HEK293 (cell line): ENCODE data around the gene TBC1D14.

Source experiments
- CTCF ChIA-PET: fragments of 350-600 bp; formaldehyde crosslinking; extraction: SDS; loops from one replicate; lab custom pipeline; 2021; ENCODE audit warnings: antibody characterized with exemption; lab: Yijun Ruan, JAX
- POLR2A ChIA-PET: fragments of 300-600 bp; formaldehyde crosslinking; extraction: SDS; loops from one replicate; lab custom pipeline; 2020; ENCODE audit warnings: antibody characterized with exemption, inconsistent platforms; lab: Yijun Ruan, JAX
- H3K27ac ChIP-seq: fragments of 200-500 bp; sonication (Bioruptor generic); 2 replicates; pipeline ENCODE4 v1.5.1; 2014; ENCODE audit warnings: low read depth, low read length, control low read depth, inconsistent platforms; ENCODE audit errors: extremely low read depth
- H3K36me3 ChIP-seq, 2 experiments: fragments of 200-500 bp in 1 of 2; sonication (Bioruptor generic) in 1 of 2; 1 replicate in 1 of 2; 2 replicates in 1 of 2; pipeline ENCODE4 v1.5.1; 2014 to 2017; ENCODE audit warnings: inconsistent platforms in 2 of 2, low read length in 2 of 2; ENCODE audit not compliant: control insufficient read depth in 2 of 2, insufficient read depth in 1 of 2
- H3K4me1 ChIP-seq: fragments of 200-500 bp; sonication (Bioruptor generic); 2 replicates; pipeline ENCODE4 v1.5.1; 2014; ENCODE audit warnings: mild to moderate bottlenecking, low read length, inconsistent platforms; ENCODE audit not compliant: control insufficient read depth, insufficient read depth
- H3K4me3 ChIP-seq: 2 replicates; pipeline ENCODE4 v1.5.1; 2011; ENCODE audit warnings: low read depth, mild to moderate bottlenecking, control low read depth, low read length, moderate library complexity
- H3K9me3 ChIP-seq: fragments of 200-500 bp; sonication (Bioruptor generic); 2 replicates; pipeline ENCODE4 v1.5.1; 2014; ENCODE audit warnings: low read depth, low read length, inconsistent platforms; ENCODE audit not compliant: control insufficient read depth, insufficient read depth
- FEZF1 ChIP-seq: fragments of 450-650 bp; formaldehyde crosslinking; IDR thresholded peaks from 2 replicates; pipeline ENCODE4 v1.5.1; 2016; ENCODE audit warnings: missing biosample characterization, missing genetic modification characterization
- IKZF3 ChIP-seq: fragments of 450-650 bp; IDR thresholded peaks from 2 replicates; pipeline ENCODE4 v1.5.0; 2018; ENCODE audit warnings: missing biosample characterization, mild to moderate bottlenecking, missing genetic modification characterization, moderate library complexity
- KLF1 ChIP-seq: fragments of 450-650 bp; formaldehyde crosslinking; IDR thresholded peaks from 2 replicates; pipeline ENCODE4 v1.5.1; 2016; ENCODE audit warnings: missing biosample characterization, missing genetic modification characterization
- MEIS1 ChIP-seq: sonication (generic); formaldehyde crosslinking; IDR thresholded peaks from 2 replicates; pipeline ENCODE4 v1.8.1; 2022; ENCODE audit warnings: missing genetic modification reagents, mild to moderate bottlenecking, borderline replicate concordance
- PRDM2 ChIP-seq: fragments of 450-650 bp; formaldehyde crosslinking; IDR thresholded peaks from 2 replicates; pipeline ENCODE4 v1.5.1; 2016; ENCODE audit warnings: missing biosample characterization, missing genetic modification characterization, borderline replicate concordance
- ZIC2 ChIP-seq: fragments of 450-650 bp; formaldehyde crosslinking; IDR thresholded peaks from 2 replicates; pipeline ENCODE4 v1.5.1; 2016; ENCODE audit warnings: missing biosample characterization, missing genetic modification characterization
- ZNF24 ChIP-seq: fragments of 450-650 bp; formaldehyde crosslinking; IDR thresholded peaks from 2 replicates; pipeline ENCODE4 v1.5.1; 2016; ENCODE audit warnings: missing biosample characterization, missing genetic modification characterization
- ZNF324 ChIP-seq: fragments of 450-650 bp; formaldehyde crosslinking; IDR thresholded peaks from 2 replicates; pipeline ENCODE4 v1.5.1; 2016; ENCODE audit warnings: missing biosample characterization, missing genetic modification characterization
- ZNF391 ChIP-seq: fragments of 450-650 bp; formaldehyde crosslinking; IDR thresholded peaks from 2 replicates; pipeline ENCODE4 v1.5.1; 2016; ENCODE audit warnings: low read depth, missing biosample characterization, missing genetic modification characterization, borderline replicate concordance
- ZNF404 ChIP-seq: fragments of 450-650 bp; formaldehyde crosslinking; IDR thresholded peaks from 2 replicates; pipeline ENCODE4 v1.5.1; 2017; ENCODE audit warnings: missing biosample characterization, missing genetic modification characterization
- ZNF501 ChIP-seq: fragments of 450-650 bp; formaldehyde crosslinking; IDR thresholded peaks from 2 replicates; pipeline ENCODE4 v1.5.1; 2016; ENCODE audit warnings: missing biosample characterization, missing genetic modification characterization
- ZNF514 ChIP-seq: fragments of 450-650 bp; formaldehyde crosslinking; IDR thresholded peaks from 2 replicates; pipeline ENCODE4 v1.5.1; 2016; ENCODE audit warnings: missing biosample characterization, missing genetic modification characterization
- ZNF529 ChIP-seq: fragments of 450-650 bp; formaldehyde crosslinking; IDR thresholded peaks from 2 replicates; pipeline ENCODE4 v1.5.1; 2017; ENCODE audit warnings: missing genetic modification characterization, missing biosample characterization; ENCODE audit not compliant: insufficient replicate concordance
- ZNF623 ChIP-seq: fragments of 450-650 bp; formaldehyde crosslinking; IDR thresholded peaks from 2 replicates; pipeline ENCODE4 v1.5.1; 2016; ENCODE audit warnings: missing biosample characterization, missing genetic modification characterization
- ZNF658 ChIP-seq: fragments of 450-650 bp; formaldehyde crosslinking; IDR thresholded peaks from 2 replicates; pipeline ENCODE4; 2016; ENCODE audit warnings: missing biosample characterization, missing genetic modification characterization
- ZNF768 ChIP-seq: fragments of 450-650 bp; formaldehyde crosslinking; IDR thresholded peaks from 2 replicates; pipeline ENCODE4 v1.5.1; 2018; ENCODE audit warnings: missing biosample characterization, mild to moderate bottlenecking, missing genetic modification characterization

TBC1D14 gene

DNA sequence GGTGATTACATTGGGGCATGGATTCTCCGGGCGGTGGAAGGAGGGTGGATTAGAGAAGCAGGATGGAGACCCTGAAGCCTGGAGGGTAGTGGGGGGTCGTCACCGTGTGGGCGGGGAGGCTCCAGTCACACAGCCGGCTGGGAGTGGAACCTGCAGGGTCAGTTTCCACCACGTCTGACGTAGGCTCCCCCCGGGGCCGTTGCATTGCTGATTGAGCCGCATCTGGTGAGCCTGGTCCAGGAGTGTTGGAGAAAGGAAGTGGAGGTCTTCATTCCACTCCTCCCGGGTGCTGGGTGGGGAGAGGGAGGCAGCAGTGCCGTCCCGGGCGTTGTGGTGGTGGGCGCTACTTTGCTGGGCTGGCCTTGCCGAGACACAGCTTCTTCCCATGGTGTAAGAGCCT, 28.1 kb downstream of the TBC1D14 start (continued):
- TF ChIP-seq PRDM2 (tag by site-specific recombination) (no peak), KLF1 (tag by site-specific recombination) (no peak), ZNF623 (no peak), ZNF768 (tag by site-specific recombination) (no peak), ZNF404 (tag by site-specific recombination) (no peak), ZNF501 (tag by site-specific recombination) (no peak)

- Histone ChIP-seq H3K4me3 (no peak overlapping the region), H3K9me3 (no peaks in the 10 kb centered on the region), H3K27ac (no peak overlapping the region), H3K4me1 (0 out of 2 replicates have a peak, but pooled peaks cover 2% of the 10 kb centered on the region), H3K36me3 (no peaks in the 10 kb centered on the region; a peak in 1 of 3 replicates)
- ChIA-PET CTCF (no interaction called here), POLR2A (no interaction called here)
- peak; percentile 60 for TF ChIP-seq ZIC2 (tag by site-specific recombination)
- no peak for TF ChIP-seq ZNF514 (tag by site-specific recombination)
Measured at GRCh38 chr4:6938237-6938636, 28.6 kb downstream of the TBC1D14 start.

DNA sequence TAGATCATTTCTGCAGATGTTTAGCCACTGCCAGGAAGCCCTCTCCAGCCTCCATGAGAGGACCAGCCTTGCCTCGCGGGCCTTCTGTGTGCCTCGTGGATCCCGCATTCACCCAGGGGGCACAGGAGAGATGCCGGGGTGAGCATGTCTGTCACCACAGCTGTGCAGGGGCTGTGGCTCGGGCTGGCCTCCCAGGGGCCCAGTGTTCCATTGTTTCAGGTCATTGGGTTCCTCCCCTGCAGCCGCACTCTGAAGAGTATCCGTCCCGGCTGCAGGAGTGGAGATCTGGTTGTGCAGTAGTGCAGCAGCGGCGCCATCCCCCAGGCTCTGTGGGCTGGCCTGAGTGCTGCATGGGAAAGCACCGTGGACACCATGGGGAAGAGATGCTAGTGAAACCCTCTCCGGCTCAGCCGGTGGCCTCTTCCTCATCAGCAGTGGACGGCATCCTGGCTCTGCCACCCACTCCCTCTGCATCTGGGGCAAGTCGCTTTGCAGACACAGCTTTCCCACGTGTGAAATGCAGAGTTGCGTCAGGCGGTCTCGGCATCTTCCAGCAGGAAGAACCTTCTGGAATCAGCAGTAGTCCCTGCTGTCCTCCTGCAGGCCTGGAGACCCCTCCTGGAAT, 29.1 kb downstream of the TBC1D14 start:
- ChIA-PET POLR2A (no interaction called here), CTCF (interaction anchor here (1.2 kb wide), 1 partner anchor 9 kb away, joined by 3 read pairs; no protein-coding TSS in a partner anchor)
- Histone ChIP-seq H3K4me1 (0 out of 2 replicates have a peak, but pooled peaks cover 2% of the 10 kb centered on the region), H3K9me3 (no peaks in the 10 kb centered on the region), H3K27ac (no peak overlapping the region), H3K4me3 (no peak overlapping the region), H3K36me3 (no peaks in the 10 kb centered on the region; a peak in 1 of 3 replicates)
- no peak for TF ChIP-seq ZNF658
- no peak for TF ChIP-seq FEZF1 (tag by site-specific recombination)
- no peak for TF ChIP-seq ZNF529 (tag by site-specific recombination)
- TF ChIP-seq ZNF24, result no peak
- TF ChIP-seq ZNF391 (tag by site-specific recombination), result no peak
- no peak for TF ChIP-seq ZNF324 (tag by site-specific recombination)
- no peak for TF ChIP-seq IKZF3 (tag by site-specific recombination)
- TF ChIP-seq MEIS1 (CRISPR knock-in tag), result no peak
